GM12892 (cell line): ENCODE data around the gene DNAH10.

Experiments used
- POLR2A ChIP-seq: IDR thresholded peaks from 2 replicates; pipeline ENCODE4 v1.6.1; 2011; ENCODE audit warnings: low read depth, low read length, control low read depth
- POLR2AphosphoS5 ChIP-seq: IDR thresholded peaks from 2 replicates; pipeline ENCODE4 v1.6.1; 2011; ENCODE audit warnings: low read depth, low read length, control low read depth

DNA sequence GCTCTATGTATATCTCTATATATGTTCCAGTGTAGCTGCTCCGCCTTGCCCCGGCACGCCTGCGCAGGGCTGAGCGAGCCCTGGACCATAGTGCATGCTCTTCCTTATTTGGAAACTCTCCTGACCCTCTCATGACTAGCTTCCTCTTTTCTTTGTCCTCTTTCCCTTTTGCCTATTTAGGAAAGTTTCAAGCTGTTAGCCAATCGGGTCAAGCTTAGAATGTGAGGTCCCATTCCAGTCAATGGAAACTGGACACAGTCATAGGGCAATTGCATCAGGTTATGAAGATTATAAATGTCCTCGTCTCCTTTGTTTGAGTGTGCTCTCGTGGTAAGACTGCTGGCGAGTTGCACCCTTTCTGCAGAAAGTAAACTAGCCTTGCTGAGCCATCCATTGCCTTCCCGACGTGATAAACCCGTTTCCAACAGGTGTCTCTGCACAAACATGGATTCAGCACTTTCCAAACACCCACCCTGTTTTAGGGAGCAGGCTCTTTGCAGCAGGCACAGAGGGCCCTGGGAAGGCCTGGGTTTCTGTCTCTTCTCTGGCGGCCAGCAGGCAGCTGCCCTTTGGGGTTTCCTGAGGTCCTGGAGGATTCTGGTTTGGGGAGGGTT, 179.6 kb downstream of the DNAH10 start:
- TF ChIP-seq POLR2AphosphoS5 (no peak), POLR2A (no peak)
